Stimulated activated CD8-positive, alpha-beta memory T cell treated with anti-CD3 and anti-CD28 coated beads, Interleukin-12 subunit alpha, Interleukin-12 subunit beta, amount 100 ng/mL, for 4 hours (primary cell): ENCODE measurements around the gene AP5S1.

Experiments used
- DNase-seq: peaks from one replicate; pipeline ENCODE4 v3.0.0-alpha.2; 2020; ENCODE audit warnings: low read depth

Gene AP5S1

DNA sequence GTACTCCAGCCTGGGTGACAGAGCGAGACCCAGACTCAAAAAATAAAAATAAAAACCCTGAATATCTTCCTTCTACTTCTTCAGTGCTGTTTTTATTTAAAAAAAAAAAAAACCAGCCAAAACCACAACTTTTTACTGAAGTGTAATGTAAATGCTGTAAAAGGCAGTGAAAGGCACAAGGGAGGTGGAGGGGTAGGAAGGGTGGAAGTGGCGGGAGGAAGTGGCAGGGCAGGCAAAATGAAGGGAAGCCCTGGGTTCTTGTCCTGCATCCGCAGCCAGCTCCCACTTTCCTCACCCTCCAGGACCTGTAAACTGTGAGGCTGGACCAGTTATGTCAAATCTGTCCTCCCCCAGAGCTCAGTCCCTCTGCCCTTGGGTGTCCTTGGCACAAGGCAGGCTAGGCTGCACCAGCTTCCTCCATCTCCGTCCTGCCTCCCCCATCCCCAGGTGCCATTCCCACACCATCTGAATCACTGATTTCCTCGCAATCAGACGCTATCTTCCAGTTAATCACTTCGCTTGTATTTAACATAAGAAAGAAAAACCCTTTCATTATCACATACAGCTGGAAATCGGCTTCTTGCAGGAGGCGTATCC, 55.1 kb downstream of the AP5S1 start:
- DNase-seq: no peak

DNA sequence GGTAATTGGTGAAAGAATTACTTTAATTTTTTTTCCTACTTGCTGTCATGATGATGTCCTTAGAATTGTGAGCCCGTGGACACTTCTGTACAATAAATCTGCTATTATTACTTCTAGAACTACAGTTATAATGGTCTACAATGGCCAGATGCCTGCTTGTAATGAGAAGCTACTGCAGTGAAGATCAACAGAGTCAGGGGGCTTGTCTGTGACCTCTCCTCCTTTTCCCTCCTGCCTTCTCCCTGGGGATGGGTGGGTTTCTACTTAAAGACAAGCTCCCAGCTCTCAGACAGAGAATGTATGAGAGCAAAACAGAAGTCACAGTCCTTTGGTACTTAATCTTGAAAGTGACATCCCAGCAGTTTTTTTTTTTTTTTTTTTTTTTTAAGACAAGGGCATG, 55.7 kb downstream of the AP5S1 start:
- DNase-seq: no peak

DNA sequence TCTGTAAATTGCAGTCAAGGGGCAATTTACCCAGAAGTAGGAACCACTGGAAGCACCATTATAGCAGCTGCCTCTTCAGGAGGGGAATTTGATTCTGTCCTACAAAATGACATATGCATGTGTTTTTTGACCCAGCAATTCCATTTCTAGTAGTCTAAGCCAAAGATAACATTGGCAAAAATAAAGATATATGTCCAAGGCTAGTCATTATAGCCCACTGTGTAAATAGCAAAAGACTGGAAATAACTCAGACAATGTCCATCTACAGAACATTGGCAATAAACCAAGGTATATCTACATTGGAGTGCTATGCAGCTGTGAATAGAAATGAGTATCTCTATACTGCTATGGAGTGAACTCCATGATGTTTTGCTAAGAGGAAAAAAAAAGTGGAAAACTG, 56.3 kb downstream of the AP5S1 start:
- no peak for DNase-seq
